Measurements from ENCODE around the gene PPA2.

GRCh38 chr4:105470766-105471165 lies 3.1 kb downstream of the PPA2 start:
- TF ChIP-seq CTCF (IDR thresholded peaks at IDR 0.05): no peak
- TF ChIP-seq POLR2AphosphoS5 (IDR thresholded peaks at IDR 0.05): no peak
- no peak for TF ChIP-seq POLR2A (IDR thresholded peaks at IDR 0.05)
